ENCODE measurements around the gene ETF1. TPM values are rescaled to one million over a fixed set of nuclear protein-coding genes. Genes with fewer than 3 reads are reported as not detected.

Gene ETF1
- total RNA-seq, 2 donors from 2014 or later = 58.0 to 64.1 TPM

GRCh38 chr5:138582959-138583358 is 39.9 kb upstream of the ETF1 start:
- intact Hi-C loops (cut with DNase I) = loop anchor here (5.0 to 10.0 kb wide), 2 partner anchors 54 to 142 kb away; no protein-coding TSS in a partner anchor
- Histone ChIP-seq H3K4me3 (no peak overlapping the region), H3K27ac (no peak overlapping the region), H3K27me3 (replicated peaks; ENCODE audit: insufficient read depth) (no peaks in the 10 kb centered on the region), H3K9me3 (no peaks in the 10 kb centered on the region), H3K36me3 (no peaks in the 10 kb centered on the region), H3K4me1 (replicated peaks) (peaks cover 2% of the 10 kb centered on the region)
- no peak for TF ChIP-seq POLR2A (IDR thresholded peaks at IDR 0.05)
- no peak for TF ChIP-seq CTCF (IDR thresholded peaks at IDR 0.05)
- TF ChIP-seq POLR2AphosphoS5 (IDR thresholded peaks at IDR 0.05) = no peak
- 91% methylated on average over 3 of the region's 3 CpGs for WGBS
- DNase-seq (ENCODE audit: low spot score) = no peak

- DNase-seq (ENCODE audit: low spot score) = no peak
- H3K36me3 ChIP-seq = no peaks in the 10 kb centered on the region
- H3K9me3 ChIP-seq = no peaks in the 10 kb centered on the region
- no peak overlapping the region for H3K27ac ChIP-seq
- H3K4me3 ChIP-seq = no peak overlapping the region
- intact Hi-C loops (cut with DNase I) = loop anchor here (5.0 to 10.0 kb wide), 2 partner anchors 57 to 144 kb away; no protein-coding TSS in a partner anchor
- H3K4me1 ChIP-seq (replicated peaks) = peaks cover 2% of the 10 kb centered on the region
- H3K27me3 ChIP-seq (replicated peaks; ENCODE audit: insufficient read depth) = no peaks in the 10 kb centered on the region
- TF ChIP-seq POLR2A (IDR thresholded peaks at IDR 0.05) (no peak), POLR2AphosphoS5 (IDR thresholded peaks at IDR 0.05) (no peak), CTCF (IDR thresholded peaks at IDR 0.05) (no peak)
Measured at GRCh38 chr5:138580777-138581176, 37.7 kb upstream of the ETF1 start.

GRCh38 chr5:138580001-138580400 is 37.0 kb upstream of the ETF1 start:
- Histone ChIP-seq H3K4me3 (no peak overlapping the region), H3K4me1 (replicated peaks) (peaks cover 2% of the 10 kb centered on the region), H3K27ac (no peak overlapping the region), H3K27me3 (replicated peaks; ENCODE audit: insufficient read depth) (no peaks in the 10 kb centered on the region), H3K36me3 (no peaks in the 10 kb centered on the region), H3K9me3 (no peaks in the 10 kb centered on the region)
- intact Hi-C loops (cut with DNase I) = loop anchor here (5.0 to 10.0 kb wide), 2 partner anchors 57 to 145 kb away; no protein-coding TSS in a partner anchor
- TF ChIP-seq POLR2AphosphoS5 (IDR thresholded peaks at IDR 0.05) (no peak), CTCF (IDR thresholded peaks at IDR 0.05) (no peak), POLR2A (IDR thresholded peaks at IDR 0.05) (no peak)
- no peak for DNase-seq (ENCODE audit: low spot score)
- 99% methylated on average over 2 of the region's 2 CpGs for WGBS

GRCh38 chr5:138579517-138579863 is 36.5 kb upstream of the ETF1 start:
- peak overlapping the region in 1 of 2 donors; percentile 10 for H3K27ac ChIP-seq
- no peaks in the 10 kb centered on the region for H3K9me3 ChIP-seq
- intact Hi-C loops (cut with DNase I) = loop anchor here (5.0 kb wide), 1 partner anchor 683 kb away; no protein-coding TSS in a partner anchor

More at GRCh38 chr5:138579517-138579863, 36.5 kb upstream of the ETF1 start:
- no peak for TF ChIP-seq CTCF (IDR thresholded peaks at IDR 0.05)
- no peak for TF ChIP-seq POLR2AphosphoS5 (IDR thresholded peaks at IDR 0.05)
- TF ChIP-seq POLR2A (IDR thresholded peaks at IDR 0.05) = no peak
- Histone ChIP-seq H3K27me3 (replicated peaks; ENCODE audit: insufficient read depth) (no peaks in the 10 kb centered on the region), H3K36me3 (no peaks in the 10 kb centered on the region), H3K4me1 (replicated peaks) (peaks cover 2% of the 10 kb centered on the region), H3K4me3 (no peak overlapping the region)
- WGBS = 60% methylated on average over 2 of the region's 2 CpGs
- no peak for DNase-seq (ENCODE audit: low spot score)
